Osteocyte (in vitro differentiated cells): ENCODE results near the gene SLBP. TPM values are rescaled to one million over a fixed set of nuclear protein-coding genes. Genes with fewer than 3 reads are reported as not detected.

Experiments
- DNase-seq: peaks from one replicate; pipeline ENCODE4 v3.0.0; 2021; ENCODE audit warnings: mixed read lengths; ENCODE audit not compliant: unreplicated experiment; ENCODE audit errors: extremely low spot score
- H3K27ac Mint-ChIP-seq: one replicate; pipeline ENCODE4 v1.8.0; 2021; ENCODE audit warnings: mild to moderate bottlenecking, mixed read lengths; ENCODE audit not compliant: unreplicated experiment
- H3K27me3 Mint-ChIP-seq: one replicate; pipeline ENCODE4 v1.8.0; 2021; ENCODE audit warnings: mixed read lengths; ENCODE audit not compliant: unreplicated experiment
- H3K36me3 Mint-ChIP-seq: one replicate; pipeline ENCODE4 v1.8.0; 2021; ENCODE audit warnings: mixed read lengths; ENCODE audit not compliant: unreplicated experiment
- H3K4me1 Mint-ChIP-seq: one replicate; pipeline ENCODE4 v1.8.0; 2021; ENCODE audit warnings: mixed read lengths; ENCODE audit not compliant: unreplicated experiment
- H3K4me3 Mint-ChIP-seq: one replicate; pipeline ENCODE4 v1.8.0; 2021; ENCODE audit warnings: mild to moderate bottlenecking, moderate library complexity, mixed read lengths; ENCODE audit not compliant: unreplicated experiment
- H3K9me3 Mint-ChIP-seq: one replicate; pipeline ENCODE4 v1.8.0; 2021; ENCODE audit warnings: mixed read lengths; ENCODE audit not compliant: unreplicated experiment
- CTCF ChIP-seq: fragments of 200-600 bp; sonication (generic); IDR thresholded peaks from 2 replicates; pipeline ENCODE4 v1.5.0; 2021; ENCODE audit warnings: antibody characterized with exemption, mild to moderate bottlenecking, moderate library complexity
- total RNA-seq: library from RNA; stranded (reverse); gene quantifications from 2 replicates; pipeline ENCODE4 v1.2.1, GENCODE V29; 2021

Gene SLBP
- total RNA-seq, 1 donor from 2014 or later, result 49.1 TPM

- H3K27me3 Mint-ChIP-seq, result no peaks in the 10 kb centered on the region
- no peak for DNase-seq
- H3K4me3 Mint-ChIP-seq, result no peak overlapping the region
- no peak overlapping the region for H3K27ac Mint-ChIP-seq
- no peaks in the 10 kb centered on the region for H3K4me1 Mint-ChIP-seq
- no peaks in the 10 kb centered on the region for H3K9me3 Mint-ChIP-seq
- TF ChIP-seq CTCF, result no peak
- peaks cover 27% of the 10 kb centered on the region for H3K36me3 Mint-ChIP-seq
Observed at GRCh38 chr4:1740021-1740545, 28.0 kb upstream of the SLBP start.

- TF ChIP-seq CTCF, result no peak
- Mint-ChIP-seq H3K27ac (no peak overlapping the region), H3K27me3 (no peaks in the 10 kb centered on the region), H3K36me3 (peaks cover 27% of the 10 kb centered on the region), H3K4me1 (no peaks in the 10 kb centered on the region), H3K9me3 (no peaks in the 10 kb centered on the region), H3K4me3 (no peak overlapping the region)
- DNase-seq, result no peak
Observed at GRCh38 chr4:1739358-1739757, 27.2 kb upstream of the SLBP start.

GRCh38 chr4:1738410-1738809, 26.3 kb upstream of the SLBP start:
- H3K9me3 Mint-ChIP-seq, result no peaks in the 10 kb centered on the region
- DNase-seq, result no peak
- no peak overlapping the region for H3K27ac Mint-ChIP-seq
- H3K4me3 Mint-ChIP-seq, result no peak overlapping the region
- H3K36me3 Mint-ChIP-seq, result peaks cover 23% of the 10 kb centered on the region
- H3K27me3 Mint-ChIP-seq, result no peaks in the 10 kb centered on the region
- TF ChIP-seq CTCF, result no peak
- no peaks in the 10 kb centered on the region for H3K4me1 Mint-ChIP-seq

- no peak for DNase-seq
- Mint-ChIP-seq H3K27me3 (no peaks in the 10 kb centered on the region), H3K4me3 (no peak overlapping the region), H3K36me3 (peaks cover 25% of the 10 kb centered on the region), H3K27ac (no peak overlapping the region), H3K4me1 (no peaks in the 10 kb centered on the region), H3K9me3 (no peaks in the 10 kb centered on the region)
- TF ChIP-seq CTCF, result no peak
Observed at GRCh38 chr4:1737666-1738065, 25.5 kb upstream of the SLBP start.

DNA sequence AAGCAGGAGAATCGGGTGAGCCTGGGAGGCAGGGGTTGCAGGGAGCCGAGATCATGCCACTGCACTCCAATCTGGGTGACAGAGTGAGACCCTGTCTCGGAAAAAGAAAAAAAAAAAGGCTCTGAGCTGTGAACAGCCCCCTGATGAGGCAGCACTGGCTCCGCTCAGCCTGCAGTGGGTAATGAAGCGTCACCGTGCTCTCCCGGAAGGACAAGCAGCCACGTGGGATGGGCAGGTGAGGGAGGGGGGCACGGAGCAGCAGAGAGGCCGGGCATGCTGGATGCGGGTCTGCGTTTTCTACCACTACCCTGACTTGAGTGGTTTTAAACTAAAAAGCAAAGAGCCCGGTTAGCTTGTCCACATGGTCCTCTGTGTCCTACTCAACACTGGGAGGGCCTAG, 24.7 kb upstream of the SLBP start:
- H3K27me3 Mint-ChIP-seq, result no peaks in the 10 kb centered on the region
- H3K9me3 Mint-ChIP-seq, result no peaks in the 10 kb centered on the region
- H3K36me3 Mint-ChIP-seq, result peaks cover 25% of the 10 kb centered on the region
- H3K4me1 Mint-ChIP-seq, result no peaks in the 10 kb centered on the region
- no peak for DNase-seq
- H3K27ac Mint-ChIP-seq, result no peak overlapping the region
- H3K4me3 Mint-ChIP-seq, result no peak overlapping the region
- TF ChIP-seq CTCF, result no peak
